NCI-H2196 (cell line): ENCODE data around the gene TTC7B.

Experiments used
- DNase-seq: peaks from one replicate; lab custom pipeline; 2025; ENCODE audit not compliant: unreplicated experiment; lab: John Stamatoyannopoulos, UW

The TTC7B gene

DNA sequence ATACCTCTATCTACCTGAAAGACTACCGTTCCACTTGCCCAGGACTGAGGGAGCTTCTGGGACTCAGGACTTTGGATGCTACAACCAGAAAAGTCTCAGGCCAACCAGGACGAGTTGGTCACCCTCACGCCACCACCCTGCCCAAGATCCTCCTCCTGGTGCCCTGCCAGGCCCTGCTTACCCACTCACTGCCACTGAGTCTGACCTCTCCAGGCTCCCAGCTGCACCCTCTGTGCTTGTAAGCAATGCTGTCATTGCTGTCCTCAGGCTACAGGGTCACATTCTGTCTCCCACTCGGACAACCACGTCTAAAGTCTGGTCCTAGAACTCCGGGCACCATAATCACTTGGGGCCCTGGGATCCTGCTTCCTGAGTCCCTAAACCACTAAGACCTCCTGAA, 9.2 kb downstream of the TTC7B start:
- no peak for DNase-seq

DNA sequence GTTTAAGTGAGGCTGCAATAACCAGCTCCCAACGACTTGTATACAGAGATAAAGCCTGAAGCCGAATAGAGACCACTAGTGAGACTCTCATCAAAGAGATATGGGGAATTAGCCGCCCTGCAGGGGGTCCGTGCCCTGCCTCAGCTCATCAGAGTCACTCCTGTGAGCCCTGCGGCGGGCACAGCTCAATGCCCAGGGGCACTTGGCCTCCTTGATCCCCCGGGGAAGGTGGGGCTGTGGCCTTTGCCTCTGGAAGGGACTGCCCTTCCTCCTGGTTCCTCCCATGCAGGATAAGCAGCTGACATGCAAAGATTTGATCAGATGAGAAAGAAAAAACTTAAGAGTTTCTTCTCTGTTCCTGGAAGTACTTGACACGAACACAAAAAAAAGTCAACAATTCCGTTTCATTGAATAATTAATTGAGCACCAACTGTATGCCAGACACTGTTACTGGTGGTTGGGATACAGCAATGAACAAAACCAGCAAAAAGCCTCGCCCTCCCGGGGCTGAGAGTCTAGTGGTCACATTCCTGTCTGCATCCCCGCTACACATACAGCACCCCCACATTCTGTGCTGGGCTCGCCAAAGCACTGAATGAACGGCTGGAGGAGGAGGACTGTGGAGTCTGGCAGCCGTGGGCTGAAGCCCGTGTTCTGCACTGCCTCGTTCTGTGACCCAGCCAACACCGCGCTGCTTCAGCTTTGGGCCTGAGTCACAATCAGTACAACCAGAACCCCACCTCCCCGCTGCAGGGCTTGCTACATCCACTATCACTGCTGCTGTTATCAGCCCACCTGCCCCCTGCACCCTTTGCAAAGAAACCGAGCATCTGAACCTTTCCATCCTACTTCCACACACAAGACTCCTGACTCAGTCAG, 10.3 kb downstream of the TTC7B start:
- DNase-seq = no peak

DNA sequence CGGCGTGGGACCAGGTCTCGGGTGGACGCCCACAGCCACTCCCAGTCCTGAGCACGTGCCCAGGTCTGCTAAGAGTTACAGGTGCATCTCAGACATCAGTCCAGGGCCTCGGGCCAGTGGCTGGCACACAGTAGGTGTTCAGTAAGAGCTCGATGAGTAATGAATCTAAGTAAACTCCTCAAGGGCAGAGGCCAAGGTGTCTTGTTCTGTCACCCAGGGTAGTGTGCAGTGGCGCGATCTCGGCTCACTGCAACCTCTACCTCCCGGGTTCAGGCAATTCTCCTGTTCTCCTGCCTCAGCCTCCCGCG, 11.2 kb downstream of the TTC7B start:
- DNase-seq = no peak

DNA sequence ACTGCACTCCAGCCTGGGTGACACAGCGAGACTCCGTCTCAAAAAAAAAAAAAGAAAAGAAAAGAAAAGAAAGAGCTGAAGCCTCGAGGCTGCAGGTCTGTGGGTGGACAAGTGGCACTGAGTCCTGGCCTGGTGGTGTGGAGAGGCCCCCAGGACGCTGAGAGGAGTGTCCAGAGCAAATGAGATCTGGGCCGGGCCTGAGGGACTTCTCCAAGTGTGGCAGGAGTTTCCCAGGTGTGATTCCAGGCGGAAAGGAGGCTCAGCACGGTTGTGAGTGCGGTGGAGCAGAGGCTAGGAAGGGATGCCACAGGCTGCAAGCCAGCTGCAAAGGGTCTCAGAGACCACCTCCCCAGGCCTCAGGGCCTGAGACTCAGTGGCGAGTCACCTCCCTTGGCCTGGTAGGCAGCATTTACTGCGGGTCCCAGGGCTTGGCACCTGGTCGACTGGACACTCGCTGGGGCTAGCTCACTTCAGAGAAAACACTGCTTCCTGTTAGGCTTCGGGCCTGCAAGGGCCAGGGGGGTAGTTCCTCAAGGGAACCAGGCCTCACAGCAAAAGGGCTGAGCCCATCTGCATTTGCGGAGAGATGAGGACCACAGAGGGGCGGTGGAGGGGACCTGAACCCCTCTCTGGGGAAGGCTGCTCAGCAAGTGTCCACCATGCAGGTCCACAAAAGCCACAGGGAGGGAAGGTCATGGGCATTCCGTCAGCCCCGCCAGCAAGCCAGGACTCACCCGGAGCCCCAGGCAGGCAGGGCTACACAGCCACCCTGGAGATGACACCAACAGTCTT, 11.7 kb downstream of the TTC7B start:
- DNase-seq = no peak

DNA sequence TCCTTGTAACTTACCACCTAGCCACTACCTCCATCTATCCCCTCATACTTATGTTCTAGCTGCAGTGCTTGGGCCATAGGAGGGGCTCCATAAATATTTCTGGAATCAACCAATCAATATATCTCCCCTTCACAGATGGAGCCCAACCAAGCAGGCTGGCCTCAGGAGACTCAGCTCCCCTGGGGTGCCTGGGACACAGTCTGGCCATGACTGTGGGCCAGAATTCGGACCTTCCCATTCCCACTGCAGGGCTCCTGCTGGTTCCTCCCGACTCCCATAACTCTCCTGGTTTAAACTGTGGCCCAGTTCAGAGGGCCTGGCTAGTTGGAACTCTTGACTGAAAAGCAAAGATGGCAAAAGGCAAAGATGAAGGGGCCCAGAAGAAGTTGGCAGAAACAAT, 13.0 kb downstream of the TTC7B start:
- DNase-seq = no peak

DNA sequence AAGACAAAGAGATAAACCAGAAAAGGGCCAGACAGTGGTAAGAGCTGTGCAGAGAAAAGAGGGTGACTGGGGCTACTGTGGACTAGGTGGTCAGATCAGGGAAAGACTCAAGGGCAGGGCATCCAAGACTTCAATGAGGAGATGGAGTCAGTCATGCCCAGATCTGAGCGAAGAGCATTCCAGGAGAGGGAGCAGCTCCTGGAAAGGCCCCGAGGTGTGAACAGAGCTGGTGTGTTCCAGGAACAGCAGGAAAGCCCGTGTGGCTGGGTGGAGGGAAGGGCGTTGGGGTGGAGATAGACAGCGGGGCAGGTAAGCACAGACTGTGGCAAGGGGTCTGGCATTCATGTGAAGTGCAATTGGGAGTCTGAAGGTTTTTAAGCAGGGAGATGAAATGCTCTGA, 16.8 kb downstream of the TTC7B start:
- DNase-seq = no peak

DNA sequence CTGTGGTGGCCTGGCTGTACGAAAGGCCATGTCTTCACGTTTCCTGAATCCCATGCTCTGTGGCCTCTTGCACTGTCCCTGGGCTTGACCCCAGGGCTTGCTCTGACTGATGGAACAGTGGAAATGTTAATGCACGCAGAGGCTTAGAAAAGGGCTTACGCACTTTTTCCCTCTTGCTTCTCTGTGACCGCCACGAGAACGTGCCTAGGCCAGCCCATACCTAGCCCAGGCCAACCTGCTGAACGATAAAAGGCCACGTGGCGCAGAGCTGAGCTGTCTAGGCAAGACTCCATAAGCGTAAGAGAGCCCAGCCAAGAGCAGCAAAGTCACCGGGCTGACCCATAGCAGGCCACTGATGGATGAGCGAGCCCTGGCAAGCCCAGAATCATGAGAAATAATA, 18.3 kb downstream of the TTC7B start:
- DNase-seq = no peak

DNA sequence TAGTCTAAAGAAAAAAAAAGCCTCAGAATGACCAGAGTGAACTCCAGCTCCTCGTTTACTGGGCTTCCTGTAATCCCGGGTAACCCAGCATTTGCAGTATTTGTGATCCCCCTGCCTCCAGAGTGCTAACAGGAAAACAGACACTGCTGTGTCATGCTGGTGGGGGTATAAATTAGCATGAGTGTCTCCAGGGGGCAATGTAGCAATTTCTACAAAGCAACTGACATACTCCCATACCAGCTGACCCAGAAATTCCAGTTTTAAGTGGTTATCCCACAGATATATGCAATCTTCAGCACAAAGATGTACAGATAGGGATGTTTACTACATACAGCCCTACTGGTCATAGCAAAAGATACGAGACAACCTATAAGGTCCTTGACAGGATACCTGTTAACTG, 18.8 kb downstream of the TTC7B start:
- no peak for DNase-seq

DNA sequence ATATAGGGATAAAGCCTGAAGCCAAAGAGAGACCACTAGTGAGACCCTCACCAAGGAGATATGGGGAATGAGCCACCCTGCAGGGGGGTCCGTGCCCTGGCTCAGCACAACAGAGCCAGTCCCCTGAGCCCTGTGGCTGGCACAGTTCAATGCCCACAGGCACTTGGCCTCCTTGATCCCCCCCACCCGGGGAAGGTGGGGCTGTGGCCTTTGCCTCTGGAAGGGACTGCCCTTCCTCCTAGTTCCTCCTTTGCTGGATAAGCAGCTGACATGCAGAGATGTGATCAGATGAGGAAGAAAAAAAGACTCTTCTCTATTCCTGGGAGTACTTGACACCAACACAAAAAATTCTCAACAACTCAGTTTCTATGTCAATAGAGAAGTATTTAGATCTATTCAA, 19.9 kb downstream of the TTC7B start:
- DNase-seq = no peak

DNA sequence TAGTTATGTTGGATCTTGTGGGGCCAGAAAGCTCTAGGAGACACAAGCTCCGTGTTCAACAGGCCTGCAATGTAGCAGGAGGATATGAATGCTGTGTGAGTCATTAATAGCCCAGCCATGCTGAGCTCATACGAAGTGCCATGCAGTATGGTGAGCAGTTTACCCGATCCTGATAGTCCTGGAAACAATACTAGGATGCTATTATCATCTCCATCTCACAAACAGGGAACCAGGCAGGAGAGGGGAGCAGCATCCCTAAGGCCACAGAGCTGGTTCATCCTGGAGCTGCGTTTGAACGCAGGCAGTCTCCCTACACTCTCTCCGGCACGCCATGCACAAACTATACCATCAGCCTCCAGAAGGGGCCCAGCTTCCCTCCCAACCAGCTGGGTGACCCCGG, 20.5 kb downstream of the TTC7B start:
- DNase-seq = no peak

DNA sequence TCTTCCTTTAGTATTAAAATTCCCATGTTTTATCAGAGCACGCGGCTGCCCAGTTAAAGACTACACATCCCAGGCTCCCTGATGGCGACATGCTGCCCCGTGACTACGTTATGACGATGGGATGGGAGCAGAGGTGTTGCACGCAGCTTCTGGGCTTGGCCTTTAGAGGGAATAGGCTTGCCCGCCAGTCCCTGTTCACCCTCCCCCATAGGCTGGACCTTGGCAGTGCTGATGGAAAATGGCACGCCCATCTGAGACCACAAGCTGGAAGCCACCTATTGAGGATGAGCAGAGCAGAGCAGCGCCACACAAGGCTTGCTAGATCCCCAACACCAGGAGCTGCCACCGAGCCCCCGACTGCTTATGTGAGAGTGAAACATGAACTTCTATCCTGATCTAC, 24.7 kb downstream of the TTC7B start:
- no peak for DNase-seq

DNA sequence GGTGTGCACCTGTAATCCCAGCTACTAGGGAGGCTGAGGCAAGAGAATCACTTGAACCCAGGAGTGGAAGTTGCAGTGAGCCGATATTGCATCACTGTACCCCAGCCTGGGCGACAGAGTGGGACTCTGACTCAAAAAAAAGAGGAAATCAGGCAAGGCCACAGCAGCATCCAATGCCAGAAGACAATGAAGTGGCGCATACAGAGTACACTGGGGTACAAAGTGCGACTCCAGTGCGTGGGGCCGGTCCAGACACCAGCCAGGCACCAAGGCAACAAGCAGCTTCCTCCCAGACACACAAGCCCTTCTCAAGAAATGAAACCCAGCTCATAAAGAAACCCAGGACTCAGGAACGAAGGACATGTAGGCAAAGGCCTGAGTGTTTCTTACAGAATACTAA, 28.2 kb downstream of the TTC7B start:
- DNase-seq = no peak

DNA sequence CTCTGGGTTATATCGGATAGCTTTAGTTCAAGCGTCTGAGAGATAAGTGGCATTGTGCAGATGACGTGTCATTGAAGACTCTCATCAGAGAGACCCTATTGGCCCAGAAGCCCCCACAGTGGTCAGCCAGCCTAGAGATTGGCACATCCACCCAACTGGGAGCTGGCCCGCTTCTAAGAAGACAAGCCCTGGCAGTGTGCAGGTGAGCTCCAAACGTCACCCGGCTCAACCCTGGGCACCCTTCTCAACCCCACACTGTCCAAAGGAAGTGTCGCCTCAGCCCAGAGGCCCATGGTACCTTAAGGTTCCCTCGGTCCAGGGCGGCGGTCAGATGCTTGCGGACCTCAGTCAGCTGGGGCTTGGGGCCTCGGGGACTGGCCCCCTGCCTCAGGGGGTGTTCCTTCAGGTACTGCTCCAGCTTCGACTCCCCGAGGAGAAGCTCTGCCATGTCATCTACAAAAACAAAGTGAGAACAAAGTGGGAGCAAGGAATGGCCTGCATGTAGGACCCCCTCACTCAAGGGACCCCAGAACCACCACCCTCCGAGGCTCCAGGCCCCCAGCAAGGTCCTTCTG, 30.3 kb downstream of the TTC7B start:
- DNase-seq = no peak

DNA sequence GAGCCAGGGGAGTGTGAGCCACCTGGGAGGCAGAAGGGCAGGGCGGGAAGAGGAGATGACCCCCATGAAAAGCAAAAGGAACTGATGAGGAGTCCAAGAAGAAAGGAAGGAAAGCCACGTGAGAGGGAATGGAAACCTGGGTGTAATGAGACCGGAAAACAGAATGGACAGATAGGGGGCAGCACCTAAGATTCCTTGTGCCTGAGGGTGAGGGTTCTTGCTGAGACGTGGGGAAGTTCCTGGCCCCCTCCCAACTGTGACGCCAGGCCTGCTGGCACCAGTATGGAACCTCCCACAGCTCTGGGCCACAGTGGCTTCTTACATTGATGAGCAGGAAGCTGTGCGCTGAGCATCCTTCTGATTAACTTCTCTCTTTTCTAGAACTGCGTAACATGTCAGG, 30.8 kb downstream of the TTC7B start:
- DNase-seq = no peak

DNA sequence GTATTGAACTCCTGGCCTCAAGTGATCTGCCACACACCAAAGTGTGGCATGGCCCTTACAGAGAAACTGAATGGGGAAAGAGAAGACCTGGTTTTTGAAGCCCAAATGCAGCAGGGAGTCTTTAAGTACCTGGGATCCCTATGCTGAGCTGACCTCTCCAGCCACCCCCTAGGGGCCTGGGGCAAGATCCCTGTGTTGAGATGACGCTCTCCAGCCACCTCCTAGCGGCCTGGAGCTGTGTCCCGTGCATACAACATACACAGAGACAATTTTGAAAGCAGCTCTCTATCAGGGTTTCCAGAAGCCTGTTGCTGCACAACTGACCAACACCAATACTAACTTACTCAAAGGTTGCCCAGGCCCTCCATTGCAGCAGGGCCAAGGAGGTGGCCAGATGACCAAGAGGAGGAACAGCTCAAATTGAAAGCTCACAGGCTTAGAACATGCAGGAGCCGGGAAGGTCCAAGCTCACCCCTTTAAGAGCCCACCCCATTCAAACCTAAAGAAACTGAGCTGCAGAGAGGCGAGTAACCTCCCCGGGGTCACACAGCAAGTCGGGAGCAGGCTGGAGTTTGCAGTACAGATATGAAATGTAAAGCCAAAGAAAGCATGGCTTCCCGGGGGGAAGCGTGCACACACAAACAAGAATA, 31.5 kb downstream of the TTC7B start:
- DNase-seq = no peak

DNA sequence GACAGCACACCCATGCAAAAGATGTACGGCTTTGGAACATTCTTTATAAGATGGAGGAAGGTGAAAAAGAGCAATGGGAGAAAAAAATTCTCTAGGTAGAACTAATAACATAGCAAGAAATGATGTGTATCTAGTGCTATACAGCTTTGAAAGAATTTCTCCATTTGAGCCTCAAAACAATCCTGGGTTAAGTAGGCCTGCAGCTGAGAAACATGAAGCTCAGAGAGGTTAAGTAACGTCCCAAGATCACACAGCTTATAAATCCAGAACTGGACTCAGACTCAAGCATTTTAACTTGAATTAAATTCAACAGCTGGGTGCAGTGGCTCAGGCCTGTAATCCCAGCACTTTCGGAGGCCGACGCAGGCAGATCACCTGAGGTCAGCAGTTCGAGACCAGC, 32.9 kb downstream of the TTC7B start:
- DNase-seq = no peak

DNA sequence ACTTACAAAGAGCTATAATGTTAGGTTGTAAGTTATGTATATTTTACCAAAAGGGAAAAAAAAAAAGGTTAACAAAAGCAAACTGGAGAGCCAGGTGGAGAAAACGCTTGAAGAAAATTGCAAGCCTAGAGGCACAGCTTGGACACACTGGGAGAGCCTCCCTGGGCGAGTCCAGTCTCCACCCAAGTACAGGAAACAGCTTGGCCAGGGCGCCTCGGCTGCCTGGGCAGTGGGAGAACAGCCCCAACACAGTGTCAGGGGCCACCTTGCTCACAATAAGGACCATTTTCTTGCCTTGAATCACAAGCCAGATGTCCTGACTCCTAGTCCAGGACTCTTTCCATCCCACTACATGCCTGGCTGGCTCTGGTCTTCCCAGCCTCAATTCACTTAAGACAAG, 33.3 kb downstream of the TTC7B start:
- no peak for DNase-seq

DNA sequence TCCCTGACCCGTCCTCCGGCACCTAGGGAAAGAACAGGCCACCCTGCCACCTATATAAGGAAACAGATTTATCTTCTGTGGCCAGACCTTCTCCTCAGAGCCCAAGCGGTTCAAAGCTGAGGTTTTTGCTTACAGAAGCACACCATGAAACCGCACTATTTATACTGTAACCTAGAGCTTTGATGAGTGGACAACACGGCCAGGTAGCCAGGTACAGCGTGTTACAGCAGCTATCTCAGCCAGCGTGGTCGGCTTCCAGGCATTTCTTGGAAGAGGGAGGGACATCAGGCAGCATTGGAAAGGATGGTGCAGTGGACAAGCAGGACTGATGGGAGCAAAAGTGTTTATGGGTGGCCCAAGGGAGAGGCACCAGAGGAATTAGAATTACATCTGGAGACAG, 34.4 kb downstream of the TTC7B start:
- DNase-seq = no peak

DNA sequence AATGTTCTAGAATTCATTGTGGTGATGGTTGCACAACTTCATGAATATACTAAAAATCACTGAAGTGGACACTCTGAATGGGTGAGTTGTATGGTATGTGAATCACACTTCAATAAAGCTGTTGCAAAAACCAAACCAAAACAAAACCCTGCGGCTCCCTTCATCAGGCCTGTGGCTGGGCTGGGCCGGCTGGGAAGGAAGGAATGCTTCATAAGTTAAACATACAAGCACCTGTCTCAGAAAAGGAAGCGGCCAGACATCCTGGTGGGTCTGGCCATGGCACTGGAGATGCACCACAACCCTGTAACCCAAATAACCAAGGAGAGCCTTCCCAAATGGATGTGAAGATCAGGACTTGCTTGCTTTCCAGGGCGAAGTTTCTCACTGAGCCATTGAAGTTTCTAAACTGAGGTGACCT, 34.9 kb downstream of the TTC7B start:
- no peak for DNase-seq

DNA sequence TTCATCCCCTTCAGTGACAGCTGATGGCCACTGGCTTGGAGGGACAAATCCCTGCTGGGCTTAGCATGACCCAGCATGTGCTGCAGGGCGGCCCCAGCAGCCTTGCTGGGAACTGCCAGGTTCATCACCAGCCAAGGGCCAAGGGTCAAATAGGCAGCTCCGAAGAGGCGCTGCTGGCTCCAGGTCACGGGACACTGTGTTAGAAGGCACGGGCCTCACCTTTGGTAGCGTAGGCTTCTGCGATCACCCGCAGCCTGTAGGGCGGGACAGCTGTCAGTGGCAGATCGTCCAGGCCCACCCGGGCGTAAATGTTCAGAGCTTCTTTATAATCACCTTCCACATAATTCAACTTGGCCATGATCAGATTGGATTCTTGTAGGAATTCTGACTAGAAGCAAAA, 35.7 kb downstream of the TTC7B start:
- no peak for DNase-seq

DNA sequence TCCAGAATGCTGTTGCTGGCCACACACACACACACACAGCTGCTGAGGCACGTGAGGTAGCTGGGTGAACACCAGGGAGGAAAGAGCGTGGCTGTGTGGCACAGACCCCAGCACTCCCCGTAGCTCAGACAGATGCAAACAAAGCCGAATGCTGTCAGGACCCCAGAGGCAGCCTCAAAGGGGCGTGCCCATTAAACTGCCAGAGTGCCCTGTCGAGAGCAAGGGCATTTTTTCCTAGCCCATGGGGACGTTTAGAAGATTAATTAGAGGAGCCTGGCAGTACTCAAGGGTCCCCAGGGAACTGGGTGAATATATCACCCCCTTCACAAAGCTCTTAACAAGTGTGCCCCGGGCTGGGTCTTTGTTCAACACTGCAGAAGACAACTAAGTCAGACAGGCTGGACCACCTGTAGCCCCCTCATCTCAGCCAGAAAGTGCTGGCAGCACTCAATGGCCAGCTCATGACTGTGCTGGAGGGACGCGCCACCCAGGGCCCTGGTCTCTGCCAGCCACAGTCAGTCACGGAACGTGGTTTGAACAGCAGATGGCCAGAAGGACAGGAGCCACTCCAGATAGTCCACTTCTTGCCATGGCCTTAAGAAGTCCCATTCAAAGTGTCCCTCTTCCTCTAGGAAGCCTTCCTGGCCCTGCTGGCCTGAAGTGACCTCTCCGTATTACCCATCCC, 37.5 kb downstream of the TTC7B start:
- DNase-seq = no peak
